GM19238 (cell line): Measurements from ENCODE around the gene GLDC.

Experiments used
- DNase-seq: peaks from one replicate; pipeline ENCODE4 v3.0.0; 2011; ENCODE audit warnings: low spot score; ENCODE audit not compliant: insufficient read length

Gene GLDC

DNA sequence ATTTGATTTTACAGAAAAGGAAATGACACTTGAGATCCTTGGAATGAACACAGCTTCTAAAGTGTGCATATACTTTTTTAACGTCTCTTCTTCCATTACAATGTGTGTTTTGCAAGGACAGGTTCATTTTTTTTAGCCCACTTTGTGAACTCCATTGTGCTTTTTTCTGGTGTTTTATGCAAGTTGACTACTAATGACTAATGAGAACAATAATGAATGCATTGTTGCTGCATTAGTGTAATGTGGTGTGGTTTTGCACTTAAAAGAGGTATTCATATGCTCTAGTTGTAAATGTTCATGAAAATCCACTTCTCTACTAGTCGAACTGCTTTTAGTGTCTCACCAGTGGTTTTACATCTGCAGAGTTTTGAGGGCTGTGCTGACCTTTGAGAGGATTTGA lies 139.0 kb downstream of the GLDC start:
- no peak for DNase-seq

DNA sequence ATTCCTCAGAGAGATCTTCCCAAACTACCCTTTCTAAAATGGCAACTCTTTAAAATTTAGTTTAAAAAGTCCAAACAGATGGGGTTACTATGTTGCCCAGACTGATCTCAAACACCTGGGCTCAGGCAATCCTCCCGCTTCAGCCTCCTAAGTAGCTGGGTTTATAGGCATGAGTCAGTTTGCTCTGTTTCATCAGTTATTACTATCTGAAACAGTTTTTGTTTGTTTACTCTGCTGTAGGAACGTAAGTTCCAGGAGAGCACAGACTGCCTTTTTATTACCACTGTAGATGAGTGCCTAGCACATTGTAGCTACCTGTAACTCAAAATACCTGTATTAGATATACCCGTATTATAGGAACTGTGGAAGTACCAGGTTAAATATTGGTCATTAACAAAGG lies 143.1 kb downstream of the GLDC start:
- DNase-seq = no peak

DNA sequence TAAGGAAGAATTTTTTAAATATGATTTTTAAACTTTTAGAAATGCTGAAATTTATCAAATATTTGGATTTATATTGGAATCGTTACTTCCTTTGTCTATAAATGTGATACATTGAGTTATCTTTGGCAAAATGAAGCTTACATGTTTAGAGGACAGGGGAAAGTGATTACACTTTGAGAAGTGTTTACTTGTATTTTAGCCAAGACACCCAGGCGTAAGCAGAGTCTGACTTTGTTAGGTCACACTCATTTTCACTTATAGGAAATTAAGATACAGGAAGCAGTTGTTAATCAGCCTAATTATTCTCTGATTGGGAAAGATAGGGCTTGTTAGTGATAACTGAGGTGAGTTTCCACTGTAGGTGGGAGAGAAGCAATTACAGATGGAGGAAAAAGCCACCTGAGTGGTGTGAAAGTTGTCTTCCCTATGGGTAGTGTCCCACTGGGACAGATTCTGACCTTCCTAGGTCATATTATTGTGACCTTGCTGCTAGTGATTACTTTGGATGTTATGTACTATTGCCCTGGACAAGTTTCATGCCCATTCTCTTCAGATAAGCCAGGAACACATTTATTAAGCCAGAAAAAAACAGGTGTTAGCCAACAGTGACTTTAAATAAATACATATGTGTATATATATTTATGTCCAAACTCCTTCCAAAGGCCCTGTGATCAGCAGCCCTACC lies 143.9 kb downstream of the GLDC start:
- DNase-seq = no peak

DNA sequence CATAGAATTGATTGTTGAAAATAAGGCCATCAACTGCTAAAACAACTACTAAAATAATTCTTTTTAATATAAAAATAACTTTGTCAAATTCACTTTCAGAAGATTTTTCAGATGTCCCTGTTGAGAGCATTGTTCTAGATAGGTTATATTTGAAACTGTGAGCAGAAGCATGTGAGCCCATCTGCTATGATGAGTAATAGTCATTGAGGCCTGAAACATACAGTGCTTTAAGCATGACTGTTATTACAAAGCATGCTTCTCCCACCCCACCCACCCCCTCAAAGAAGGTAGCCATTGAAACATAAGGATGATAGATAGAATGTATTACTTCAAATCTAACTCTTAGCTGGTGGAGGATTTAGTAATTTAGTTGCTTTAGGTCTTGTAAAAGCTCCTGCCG lies 146.5 kb downstream of the GLDC start:
- DNase-seq = no peak

DNA sequence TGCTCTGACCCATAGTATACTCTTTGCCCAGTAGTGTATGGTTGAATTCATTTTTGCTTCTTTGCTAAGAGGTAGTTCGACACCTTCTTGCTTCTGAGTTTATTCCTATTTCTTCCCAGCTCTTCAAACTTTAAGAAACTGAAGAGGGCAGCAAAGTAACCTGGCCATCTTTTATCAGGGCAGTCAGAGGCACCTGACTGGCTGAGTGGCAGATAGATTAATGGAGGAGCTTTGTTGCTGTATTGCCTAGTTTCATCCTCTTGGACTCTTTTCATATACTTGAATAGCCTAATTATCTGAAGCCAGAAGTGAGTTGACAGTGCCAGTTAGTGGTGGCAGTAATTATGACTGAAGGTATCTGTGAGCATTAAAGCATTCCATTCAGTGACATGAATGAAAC lies 150.1 kb downstream of the GLDC start:
- no peak for DNase-seq

DNA sequence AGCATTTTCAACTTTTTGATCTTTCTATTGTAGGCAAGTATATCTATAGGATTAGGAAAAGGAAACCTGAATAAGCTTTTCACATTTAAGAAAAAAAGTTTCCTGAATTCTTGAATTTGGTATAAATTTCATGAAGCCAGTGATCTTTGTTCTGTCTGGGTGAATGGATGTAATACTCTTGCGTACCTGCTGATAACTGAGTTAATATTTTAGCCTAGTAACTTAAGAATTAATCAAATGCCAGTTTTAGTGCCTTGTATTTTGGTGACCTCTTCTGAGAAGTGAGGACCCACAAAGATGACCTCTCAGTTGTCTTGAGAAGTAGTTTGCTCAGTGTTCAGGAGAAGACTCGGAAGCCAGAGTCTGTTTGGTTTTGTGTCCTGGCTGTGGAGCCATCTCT lies 154.7 kb downstream of the GLDC start:
- DNase-seq = no peak

DNA sequence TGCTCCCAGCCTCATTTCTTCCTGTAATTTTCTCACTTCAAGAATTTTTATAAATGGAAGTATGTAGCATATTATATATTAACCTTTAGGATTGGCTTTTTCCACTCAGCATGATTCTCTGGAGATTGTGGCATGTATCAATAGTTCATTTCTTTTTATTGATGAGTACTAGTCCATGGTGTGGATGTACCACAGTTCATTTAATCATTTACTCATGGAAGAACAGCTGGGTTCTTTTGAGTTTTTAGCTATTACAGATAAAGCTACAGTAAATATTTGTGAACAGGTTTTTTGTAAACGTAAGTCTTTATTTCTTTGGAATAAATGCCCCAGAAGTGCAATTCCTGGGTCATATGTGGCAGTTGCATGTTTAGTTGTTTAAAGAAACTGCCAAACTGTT lies 156.4 kb downstream of the GLDC start:
- DNase-seq = no peak

DNA sequence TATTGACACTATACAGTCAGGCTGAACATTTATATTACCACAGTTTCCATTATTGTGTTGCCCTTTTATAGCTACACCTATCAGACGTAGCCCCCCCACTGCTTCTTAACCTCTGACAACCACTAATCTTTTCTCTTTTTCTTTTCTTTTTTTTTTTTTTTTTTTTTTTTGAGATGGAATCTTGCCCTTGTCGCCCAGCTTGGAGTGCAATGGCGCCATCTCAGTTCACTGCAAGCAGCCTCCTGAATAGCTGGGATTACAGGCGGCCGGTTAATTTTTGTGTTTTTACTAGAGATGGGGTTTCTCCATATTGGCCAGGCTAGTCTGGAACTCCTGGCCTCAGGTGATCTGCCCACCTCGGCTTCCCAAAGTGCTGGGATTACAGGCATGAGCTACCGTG lies 157.1 kb downstream of the GLDC start:
- DNase-seq = no peak

DNA sequence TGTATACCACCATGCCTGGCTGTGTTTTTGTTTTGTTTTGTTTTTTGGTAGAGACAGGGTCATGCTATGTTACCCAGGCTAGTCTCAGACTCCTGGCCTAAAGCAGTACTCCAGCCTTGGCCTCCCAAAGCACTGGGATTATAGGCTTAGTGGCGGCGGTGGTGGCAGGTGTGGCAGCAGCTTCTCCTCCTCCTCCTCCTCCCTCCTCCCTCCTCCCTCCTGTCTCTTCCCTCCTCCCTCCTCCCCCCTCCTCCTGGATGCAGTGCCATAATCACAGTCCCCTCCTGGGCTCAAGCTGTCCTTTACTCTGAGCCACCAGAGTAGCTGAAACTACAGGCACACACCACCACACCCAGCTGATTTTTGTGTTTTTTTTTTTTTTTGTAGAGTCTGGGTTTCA lies 161.3 kb downstream of the GLDC start:
- DNase-seq = no peak
